Cardiac fibroblast (primary cell): Measurements from ENCODE around the gene DENND5B.
"Not testable (repeated sequence)": the region's sequence is repeated elsewhere in the genome, so short reads cannot be mapped to it uniquely, and the experiment has no call there.

Experiments used
- DNase-seq, 2 donors: peaks; one replicate each; pipeline versions ENCODE4 v3.0.0 to v3.0.0-alpha.2; 2010; ENCODE audit warnings: low read depth in 2 of 2
- H3K4me3 ChIP-seq, 2 donors: replicated peaks in 1 of 2; 1 replicate in 1 of 2; 2 replicates in 1 of 2; pipeline ENCODE4 v1.5.1; 2011; ENCODE audit warnings: low read depth in 2 of 2, low read length in 2 of 2, mild to moderate bottlenecking in 2 of 2, moderate library complexity in 1 of 2
- CTCF ChIP-seq: IDR thresholded peaks from one replicate; pipeline ENCODE4 v1.5.1; 2011; ENCODE audit warnings: low read depth, mild to moderate bottlenecking, low read length, inconsistent platforms

Gene DENND5B

GRCh38 chr12:31423405-31423804, 167.5 kb downstream of the DENND5B start:
- no peak for TF ChIP-seq CTCF
- DNase-seq, result no peak
- H3K4me3 ChIP-seq, result no peak overlapping the region

- DNase-seq, result no peak
- no peak for TF ChIP-seq CTCF
- no peak overlapping the region for H3K4me3 ChIP-seq
These were observed 178.6 kb downstream of the DENND5B start for GRCh38 chr12:31412292-31412801.

GRCh38 chr12:31408763-31409162, 182.2 kb downstream of the DENND5B start:
- H3K4me3 ChIP-seq, result no peak overlapping the region
- TF ChIP-seq CTCF, result no peak
- DNase-seq, result no peak

GRCh38 chr12:31407562-31407961, 183.4 kb downstream of the DENND5B start:
- no peak overlapping the region for H3K4me3 ChIP-seq
- DNase-seq, result no peak
- no peak for TF ChIP-seq CTCF

GRCh38 chr12:31406345-31406744, 184.6 kb downstream of the DENND5B start:
- no peak for DNase-seq
- no peak for TF ChIP-seq CTCF
- no peak overlapping the region for H3K4me3 ChIP-seq

- no peak overlapping the region for H3K4me3 ChIP-seq
- TF ChIP-seq CTCF, result no peak
- DNase-seq, result no peak
These were observed 185.9 kb downstream of the DENND5B start for GRCh38 chr12:31405021-31405420.

GRCh38 chr12:31403099-31403607, 187.8 kb downstream of the DENND5B start:
- not testable (repeated sequence) for H3K4me3 ChIP-seq
- peak; percentile 88 for TF ChIP-seq CTCF
- peak; percentile 94 to 96 for DNase-seq
